ENCODE data around the gene MLXIP.
"Not testable (repeated sequence)": the region's sequence is repeated elsewhere in the genome, so short reads cannot be mapped to it uniquely, and the experiment has no call there.

The MLXIP gene

GRCh38 chr12:122147514-122148290 lies 69.1 kb downstream of the MLXIP start:
- no peak for DNase-seq (ENCODE audit: low read depth in 2 of 2)

- no peak for DNase-seq (ENCODE audit: low read depth in 2 of 2)
Measured at GRCh38 chr12:122148657-122149056, 70.1 kb downstream of the MLXIP start.

GRCh38 chr12:122150127-122150681 lies 71.6 kb downstream of the MLXIP start:
- no peak for DNase-seq (ENCODE audit: low read depth in 2 of 2)

GRCh38 chr12:122152754-122153153 lies 74.2 kb downstream of the MLXIP start:
- no peak for DNase-seq (ENCODE audit: low read depth in 2 of 2)

GRCh38 chr12:122155705-122156104 lies 77.1 kb downstream of the MLXIP start:
- DNase-seq (ENCODE audit: low read depth in 2 of 2) = no peak

GRCh38 chr12:122158700-122159285 lies 80.2 kb downstream of the MLXIP start:
- DNase-seq (ENCODE audit: low read depth in 2 of 2) = no peak

- no peak for DNase-seq (ENCODE audit: low read depth in 2 of 2)
Measured at GRCh38 chr12:122159882-122160281, 81.3 kb downstream of the MLXIP start.

GRCh38 chr12:122160761-122161160 lies 82.2 kb downstream of the MLXIP start:
- DNase-seq (ENCODE audit: low read depth in 2 of 2) = no peak

- DNase-seq (ENCODE audit: low read depth in 2 of 2) = no peak
Measured at GRCh38 chr12:122161682-122162081, 83.1 kb downstream of the MLXIP start.

GRCh38 chr12:122162976-122163375 lies 84.4 kb downstream of the MLXIP start:
- DNase-seq (ENCODE audit: low read depth in 2 of 2) = no peak

- DNase-seq (ENCODE audit: low read depth in 2 of 2) = peak; percentile 30 to 65
Measured at GRCh38 chr12:122166422-122167349, 88.1 kb downstream of the MLXIP start.

GRCh38 chr12:122167356-122167925 lies 88.9 kb downstream of the MLXIP start:
- DNase-seq (ENCODE audit: low read depth in 2 of 2) = no peak

- DNase-seq (ENCODE audit: low read depth in 2 of 2) = no peak
Measured at GRCh38 chr12:122168492-122168891, 89.9 kb downstream of the MLXIP start.

- no peak for DNase-seq (ENCODE audit: low read depth in 2 of 2)
Measured at GRCh38 chr12:122171399-122171798, 92.8 kb downstream of the MLXIP start.

- no peak for DNase-seq (ENCODE audit: low read depth in 2 of 2)
Measured at GRCh38 chr12:122172262-122172939, 93.8 kb downstream of the MLXIP start.

GRCh38 chr12:122174155-122174845 lies 95.7 kb downstream of the MLXIP start, which contains the start of gene IL31:
Gene IL31 (minus strand): TSS chr12:122174221. CDS start chr12:122174172, 49 bp downstream.
- peak in 1 of 2 donors; percentile 40 for DNase-seq (ENCODE audit: low read depth in 2 of 2)

GRCh38 chr12:122176473-122176872 lies 97.9 kb downstream of the MLXIP start:
- not testable (repeated sequence) for DNase-seq (ENCODE audit: low read depth in 2 of 2)

GRCh38 chr12:122182887-122183587 lies 104.5 kb downstream of the MLXIP start, which contains the start of gene LRRC43:
Gene LRRC43 (plus strand): TSS chr12:122183123. CDS start chr12:122183145, 22 bp downstream.
- DNase-seq (ENCODE audit: low read depth in 2 of 2) = no peak

- DNase-seq (ENCODE audit: low read depth in 2 of 2) = no peak
Measured at GRCh38 chr12:122183588-122183940, 105.0 kb downstream of the MLXIP start.

GRCh38 chr12:122184517-122184916 lies 106.0 kb downstream of the MLXIP start:
- no peak for DNase-seq (ENCODE audit: low read depth in 2 of 2)

Measured in stimulated activated CD8-positive, alpha-beta memory T cell treated with anti-CD3 and anti-CD28 coated beads, Interleukin-2, amount 100 ng/mL, for 48 hours (primary cell).